ENCODE results near the gene LYRM4.

DNA sequence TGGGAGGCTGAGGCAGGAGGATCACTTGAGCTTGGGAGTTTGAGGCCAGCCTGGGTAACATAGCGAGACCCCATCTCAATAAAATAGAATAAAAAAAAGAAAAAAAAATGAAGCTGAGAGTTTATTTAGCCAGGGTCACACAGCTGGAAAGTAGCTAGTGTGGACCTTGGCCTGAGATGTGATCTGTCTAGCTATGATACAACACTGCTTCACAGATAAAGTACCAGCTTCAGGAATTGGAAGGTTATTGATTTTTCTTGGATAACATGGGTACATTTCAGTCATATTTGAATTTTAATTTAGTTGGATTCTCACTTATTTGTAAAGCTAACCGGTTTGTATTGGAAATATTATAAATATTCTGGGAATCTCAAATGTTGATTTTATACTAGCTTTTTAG lies 5.7 kb upstream of the LYRM4 start:
- TF ChIP-seq, protein P1, sequence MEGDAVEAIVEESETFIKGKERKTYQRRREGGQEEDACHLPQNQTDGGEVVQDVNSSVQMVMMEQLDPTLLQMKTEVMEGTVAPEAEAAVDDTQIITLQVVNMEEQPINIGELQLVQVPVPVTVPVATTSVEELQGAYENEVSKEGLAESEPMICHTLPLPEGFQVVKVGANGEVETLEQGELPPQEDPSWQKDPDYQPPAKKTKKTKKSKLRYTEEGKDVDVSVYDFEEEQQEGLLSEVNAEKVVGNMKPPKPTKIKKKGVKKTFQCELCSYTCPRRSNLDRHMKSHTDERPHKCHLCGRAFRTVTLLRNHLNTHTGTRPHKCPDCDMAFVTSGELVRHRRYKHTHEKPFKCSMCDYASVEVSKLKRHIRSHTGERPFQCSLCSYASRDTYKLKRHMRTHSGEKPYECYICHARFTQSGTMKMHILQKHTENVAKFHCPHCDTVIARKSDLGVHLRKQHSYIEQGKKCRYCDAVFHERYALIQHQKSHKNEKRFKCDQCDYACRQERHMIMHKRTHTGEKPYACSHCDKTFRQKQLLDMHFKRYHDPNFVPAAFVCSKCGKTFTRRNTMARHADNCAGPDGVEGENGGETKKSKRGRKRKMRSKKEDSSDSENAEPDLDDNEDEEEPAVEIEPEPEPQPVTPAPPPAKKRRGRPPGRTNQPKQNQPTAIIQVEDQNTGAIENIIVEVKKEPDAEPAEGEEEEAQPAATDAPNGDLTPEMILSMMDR (IDR thresholded peaks at IDR 0.05), result no peak
- no peak for TF ChIP-seq POLR2A (IDR thresholded peaks at IDR 0.05)

Data from esophagus squamous epithelium (tissue), 4 donors.